Measurements from ENCODE around the gene ERI2.
"Not testable (repeated sequence)": the region's sequence is repeated elsewhere in the genome, so short reads cannot be mapped to it uniquely, and the experiment has no call there.

The ERI2 gene

GRCh38 chr16:20818929-20819585 is 12.8 kb upstream of the ERI2 start:
- no peak for DNase-seq (ENCODE audit: low read depth)

- no peak for DNase-seq (ENCODE audit: low read depth)
Observed at GRCh38 chr16:20814784-20815183, 8.5 kb upstream of the ERI2 start.

GRCh38 chr16:20812510-20812909 is 6.2 kb upstream of the ERI2 start:
- DNase-seq (ENCODE audit: low read depth) = no peak

GRCh38 chr16:20811889-20812439 is 5.7 kb upstream of the ERI2 start:
- DNase-seq (ENCODE audit: low read depth) = no peak

- no peak for DNase-seq (ENCODE audit: low read depth)
Observed at GRCh38 chr16:20807862-20808261, 1.6 kb upstream of the ERI2 start.

- DNase-seq (ENCODE audit: low read depth) = not testable (repeated sequence)
Observed at GRCh38 chr16:20805684-20806167, 546 bp downstream of the ERI2 start.

GRCh38 chr16:20803561-20804214 is 2.6 kb downstream of the ERI2 start:
- no peak for DNase-seq (ENCODE audit: low read depth)

- DNase-seq (ENCODE audit: low read depth) = no peak
Observed at GRCh38 chr16:20803192-20803560, 3.1 kb downstream of the ERI2 start.

- no peak for DNase-seq (ENCODE audit: low read depth)
Observed at GRCh38 chr16:20801278-20801677, 5.0 kb downstream of the ERI2 start.

GRCh38 chr16:20799599-20799998 is 6.7 kb downstream of the ERI2 start:
- no peak for DNase-seq (ENCODE audit: low read depth)

GRCh38 chr16:20798364-20798763 is 7.9 kb downstream of the ERI2 start:
- no peak for DNase-seq (ENCODE audit: low read depth)

GRCh38 chr16:20791923-20792612 is 14.2 kb downstream of the ERI2 start:
- no peak for DNase-seq (ENCODE audit: low read depth)

- no peak for DNase-seq (ENCODE audit: low read depth)
Observed at GRCh38 chr16:20789130-20789529, 17.1 kb downstream of the ERI2 start.

GRCh38 chr16:20784204-20784603 is 22.1 kb downstream of the ERI2 start:
- DNase-seq (ENCODE audit: low read depth) = no peak

- no peak for DNase-seq (ENCODE audit: low read depth)
Observed at GRCh38 chr16:20782470-20782869, 23.8 kb downstream of the ERI2 start.

GRCh38 chr16:20781697-20782096 is 24.6 kb downstream of the ERI2 start:
- DNase-seq (ENCODE audit: low read depth) = no peak

GRCh38 chr16:20774703-20775362 is 31.4 kb downstream of the ERI2 start:
- no peak for DNase-seq (ENCODE audit: low read depth)

- no peak for DNase-seq (ENCODE audit: low read depth)
Observed at GRCh38 chr16:20773679-20774078, 32.6 kb downstream of the ERI2 start.

- no peak for DNase-seq (ENCODE audit: low read depth)
Observed at GRCh38 chr16:20768818-20769217, 37.5 kb downstream of the ERI2 start.

GRCh38 chr16:20768121-20768520 is 38.2 kb downstream of the ERI2 start:
- DNase-seq (ENCODE audit: low read depth) = no peak

GRCh38 chr16:20767577-20767976 is 38.7 kb downstream of the ERI2 start:
- no peak for DNase-seq (ENCODE audit: low read depth)

GRCh38 chr16:20766294-20766693 is 40.0 kb downstream of the ERI2 start:
- no peak for DNase-seq (ENCODE audit: low read depth)

All from stimulated activated CD8-positive, alpha-beta memory T cell treated with anti-CD3 and anti-CD28 coated beads, Interleukin-12 subunit alpha, Interleukin-12 subunit beta, amount 100 ng/mL, for 4 hours (primary cell).